Bronchial epithelial cell (primary cell): ENCODE measurements around the gene HK3. TPM values are rescaled to one million over a fixed set of nuclear protein-coding genes. Genes with fewer than 3 reads are reported as not detected.

ENCODE experiments used
- DNase-seq: peaks from one replicate; pipeline ENCODE4 v3.0.0-alpha.2; 2010; ENCODE audit warnings: low read depth
- FAIRE-seq: peaks from 2 replicates; lab custom pipeline; 2011; peaks lifted over from hg19 to GRCh38; lab: Jason Lieb, UNC
- H3K27me3 ChIP-seq: 2 replicates; pipeline ENCODE4 v1.5.1; 2011; ENCODE audit warnings: low read length; ENCODE audit not compliant: control insufficient read depth, insufficient read depth
- H3K36me3 ChIP-seq: 2 replicates; pipeline ENCODE4 v1.5.1; 2011; ENCODE audit warnings: low read length; ENCODE audit not compliant: control insufficient read depth, insufficient read depth
- H3K4me3 ChIP-seq: 2 replicates; pipeline ENCODE4 v1.5.1; 2011; ENCODE audit warnings: mild to moderate bottlenecking, low read depth, low read length, control low read depth
- CTCF ChIP-seq: IDR thresholded peaks from 2 replicates; pipeline ENCODE4 v1.5.1; 2011; ENCODE audit warnings: mild to moderate bottlenecking, moderate library complexity, low read length, control low read depth, inconsistent platforms; ENCODE audit not compliant: insufficient read depth, severe bottlenecking
- total RNA-seq: library from RNA; depleted of rRNA; stranded (reverse); fragments of >200 nt; gene quantifications from 2 replicates; pipeline ENCODE4 v1.2.1, GENCODE V29; 2014

The HK3 gene
- total RNA-seq, 1 donor from 2014 or later: under 0.01 TPM

DNA sequence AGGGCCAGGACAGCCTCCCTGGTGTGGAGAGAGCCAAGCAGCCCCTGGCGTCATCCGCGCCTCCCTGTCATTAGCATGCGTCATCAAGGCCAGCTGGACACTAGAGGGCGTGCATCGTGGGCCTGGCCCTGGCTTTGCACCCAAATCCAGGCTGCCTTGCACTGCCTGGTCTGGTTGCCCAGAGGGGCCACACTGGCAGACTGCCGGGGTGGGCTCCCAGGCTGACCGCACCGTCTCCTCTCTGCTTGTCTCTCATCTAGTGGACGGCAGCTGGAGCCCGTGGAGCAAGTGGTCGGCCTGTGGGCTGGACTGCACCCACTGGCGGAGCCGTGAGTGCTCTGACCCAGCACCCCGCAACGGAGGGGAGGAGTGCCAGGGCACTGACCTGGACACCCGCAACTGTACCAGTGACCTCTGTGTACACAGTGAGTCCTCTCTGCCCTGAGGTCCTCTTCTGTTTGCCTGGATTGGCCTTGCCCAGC is 29.0 kb downstream of the HK3 start:
- no peak overlapping the region for H3K4me3 ChIP-seq
- no peak for FAIRE-seq
- peaks cover 18% of the 10 kb centered on the region for H3K27me3 ChIP-seq
- TF ChIP-seq CTCF: peak; percentile 66
- DNase-seq: peak; percentile 18
- no peaks in the 10 kb centered on the region for H3K36me3 ChIP-seq

DNA sequence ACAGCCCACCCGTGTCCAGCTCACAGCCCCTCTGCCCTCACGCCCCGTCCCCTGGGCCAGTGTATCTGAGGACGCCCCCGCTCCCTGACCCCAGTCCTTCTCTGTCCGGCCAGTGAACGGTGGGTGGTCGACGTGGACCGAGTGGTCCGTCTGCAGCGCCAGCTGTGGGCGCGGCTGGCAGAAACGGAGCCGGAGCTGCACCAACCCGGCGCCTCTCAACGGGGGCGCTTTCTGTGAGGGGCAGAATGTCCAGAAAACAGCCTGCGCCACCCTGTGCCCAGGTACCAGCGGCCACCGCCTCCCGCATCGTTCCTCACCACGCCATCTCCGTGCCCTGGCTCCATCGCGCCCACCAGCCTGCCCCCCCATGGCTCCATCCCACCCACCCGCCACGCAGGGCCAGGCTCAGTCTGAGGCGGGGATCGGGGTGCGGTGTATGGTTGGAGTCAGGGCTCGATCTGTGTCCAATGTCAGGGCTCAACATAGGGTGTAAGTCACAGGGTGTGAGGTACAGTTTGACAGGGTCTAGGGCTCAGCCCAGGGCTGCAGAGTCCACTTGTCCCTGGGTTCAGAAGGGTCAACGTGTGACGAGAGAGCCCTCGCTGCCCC is 29.5 kb downstream of the HK3 start:
- Histone ChIP-seq H3K27me3 (peaks cover 15% of the 10 kb centered on the region), H3K4me3 (no peak overlapping the region), H3K36me3 (no peaks in the 10 kb centered on the region)
- FAIRE-seq (no peak), DNase-seq (no peak)
- no peak for TF ChIP-seq CTCF

DNA sequence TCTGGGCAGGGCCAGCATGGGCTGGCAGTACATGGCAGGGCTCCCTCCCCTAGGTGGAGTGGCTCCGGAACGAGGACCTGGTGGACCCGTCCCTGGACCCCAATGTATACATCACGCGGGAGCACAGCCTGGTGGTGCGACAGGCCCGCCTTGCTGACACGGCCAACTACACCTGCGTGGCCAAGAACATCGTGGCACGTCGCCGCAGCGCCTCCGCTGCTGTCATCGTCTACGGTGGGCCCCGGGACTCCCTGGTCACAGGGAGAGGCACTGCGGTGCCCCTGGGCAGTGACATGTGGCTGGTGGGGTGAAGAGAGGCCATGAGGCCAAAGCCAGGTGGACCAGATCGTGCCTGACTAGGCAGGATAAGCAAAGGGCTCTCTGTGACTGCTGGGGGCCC is 30.4 kb downstream of the HK3 start:
- no peak for TF ChIP-seq CTCF
- Histone ChIP-seq H3K36me3 (no peaks in the 10 kb centered on the region), H3K4me3 (no peak overlapping the region), H3K27me3 (peaks cover 20% of the 10 kb centered on the region)
- FAIRE-seq: no peak
- no peak for DNase-seq

DNA sequence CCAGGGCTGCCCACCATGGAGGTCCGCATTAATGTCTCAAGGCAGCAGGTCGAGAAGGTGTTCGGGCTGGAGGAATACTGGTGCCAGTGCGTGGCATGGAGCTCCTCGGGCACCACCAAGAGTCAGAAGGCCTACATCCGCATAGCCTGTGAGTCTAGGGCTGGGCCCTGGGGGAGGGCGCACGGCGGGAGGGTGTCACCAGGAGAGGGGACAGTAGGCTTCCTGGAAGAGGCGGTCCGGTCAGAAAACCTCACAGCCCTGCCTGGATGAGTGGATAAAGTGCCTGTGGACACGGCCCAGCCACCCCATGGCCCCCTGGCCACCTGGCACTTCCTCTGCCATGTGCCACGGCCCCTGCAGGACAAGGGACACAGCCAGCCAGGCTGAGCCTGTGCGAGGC is 31.0 kb downstream of the HK3 start:
- no peak for FAIRE-seq
- Histone ChIP-seq H3K4me3 (no peak overlapping the region), H3K27me3 (peaks cover 24% of the 10 kb centered on the region), H3K36me3 (no peaks in the 10 kb centered on the region)
- TF ChIP-seq CTCF: no peak
- no peak for DNase-seq

DNA sequence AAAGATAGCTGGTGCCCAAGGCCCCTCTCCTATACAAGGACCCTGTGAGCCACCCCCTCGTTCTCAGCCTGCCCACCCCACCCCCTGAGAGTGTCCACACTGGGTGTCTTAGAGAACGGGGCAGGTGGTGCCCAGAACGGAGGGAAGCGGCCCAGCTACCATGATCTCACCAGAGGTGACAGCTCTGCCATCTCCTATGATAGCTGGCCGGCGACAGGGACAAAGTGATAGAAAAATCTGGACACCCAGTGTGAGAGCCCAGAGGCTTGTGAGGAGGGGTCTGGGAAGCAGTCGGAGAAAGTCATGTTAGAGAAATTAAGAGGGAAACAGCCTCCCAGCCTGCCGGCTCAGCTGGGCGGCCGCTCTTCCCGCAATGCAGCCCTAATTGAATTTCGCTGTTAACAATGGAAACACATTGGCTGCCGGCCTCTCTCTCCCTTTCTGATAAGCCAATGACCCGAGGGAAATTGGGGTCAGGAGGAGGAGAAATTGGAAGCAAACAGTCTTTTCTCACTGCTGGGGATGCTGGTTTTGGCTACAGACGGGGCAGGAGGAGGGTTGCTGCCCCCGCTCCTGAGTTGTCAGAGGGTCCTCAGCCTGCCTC is 32.3 kb downstream of the HK3 start:
- no peak for DNase-seq
- no peak for FAIRE-seq
- Histone ChIP-seq H3K27me3 (peaks cover 29% of the 10 kb centered on the region), H3K4me3 (no peak overlapping the region), H3K36me3 (no peaks in the 10 kb centered on the region)
- TF ChIP-seq CTCF: no peak
